Astrocyte (in vitro differentiated cells and primary cell): ENCODE results near the gene KLHL22.

Experiments
- EZH2 ChIP-seq: IDR thresholded peaks from 2 replicates; pipeline ENCODE4 v1.6.1; 2012; ENCODE audit warnings: mild to moderate bottlenecking, low read length, inconsistent platforms; ENCODE audit not compliant: insufficient read depth
- TF ChIP-seq, protein P1 (sequence below): IDR thresholded peaks from 2 replicates; pipeline ENCODE4 v1.5.1; 2011; ENCODE audit warnings: low read depth, mild to moderate bottlenecking, inconsistent platforms, low read length, moderate library complexity; ENCODE audit not compliant: insufficient read depth

DNA sequence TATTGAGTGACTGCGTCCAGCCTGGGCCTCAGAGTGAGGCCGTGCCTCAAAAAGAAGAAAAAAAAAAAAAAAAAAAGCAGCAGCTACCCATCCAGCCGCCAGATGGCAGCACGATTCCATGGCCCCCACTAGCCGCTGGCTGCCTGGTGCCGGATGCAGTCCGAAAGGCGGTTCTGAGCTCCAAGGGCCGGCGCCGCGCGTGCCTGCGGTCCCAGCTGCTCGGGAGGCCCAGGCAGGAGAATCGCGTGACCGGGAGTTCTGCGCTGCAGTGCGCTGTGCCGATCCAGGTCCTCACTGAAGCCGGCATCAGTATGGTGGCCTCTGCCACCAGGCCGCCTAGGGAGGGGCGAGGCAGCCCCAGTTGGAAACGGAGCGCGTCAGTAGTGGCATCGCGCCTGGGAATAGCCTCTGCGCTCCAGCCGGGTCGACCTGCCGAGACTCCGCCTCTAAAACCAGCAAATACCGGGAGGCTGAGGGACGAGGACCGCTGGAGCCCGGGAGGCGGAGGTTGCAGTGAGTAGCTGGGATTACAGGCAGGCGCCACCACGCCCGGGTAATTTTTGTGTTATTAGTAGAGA, 77.3 kb downstream of the KLHL22 start:
- no peak for TF ChIP-seq EZH2
- TF ChIP-seq, protein P1, sequence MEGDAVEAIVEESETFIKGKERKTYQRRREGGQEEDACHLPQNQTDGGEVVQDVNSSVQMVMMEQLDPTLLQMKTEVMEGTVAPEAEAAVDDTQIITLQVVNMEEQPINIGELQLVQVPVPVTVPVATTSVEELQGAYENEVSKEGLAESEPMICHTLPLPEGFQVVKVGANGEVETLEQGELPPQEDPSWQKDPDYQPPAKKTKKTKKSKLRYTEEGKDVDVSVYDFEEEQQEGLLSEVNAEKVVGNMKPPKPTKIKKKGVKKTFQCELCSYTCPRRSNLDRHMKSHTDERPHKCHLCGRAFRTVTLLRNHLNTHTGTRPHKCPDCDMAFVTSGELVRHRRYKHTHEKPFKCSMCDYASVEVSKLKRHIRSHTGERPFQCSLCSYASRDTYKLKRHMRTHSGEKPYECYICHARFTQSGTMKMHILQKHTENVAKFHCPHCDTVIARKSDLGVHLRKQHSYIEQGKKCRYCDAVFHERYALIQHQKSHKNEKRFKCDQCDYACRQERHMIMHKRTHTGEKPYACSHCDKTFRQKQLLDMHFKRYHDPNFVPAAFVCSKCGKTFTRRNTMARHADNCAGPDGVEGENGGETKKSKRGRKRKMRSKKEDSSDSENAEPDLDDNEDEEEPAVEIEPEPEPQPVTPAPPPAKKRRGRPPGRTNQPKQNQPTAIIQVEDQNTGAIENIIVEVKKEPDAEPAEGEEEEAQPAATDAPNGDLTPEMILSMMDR, result peak; percentile 67
